Kidney (tissue), 14 donors: ENCODE data around the gene MYH4. TPM values are rescaled to one million over a fixed set of nuclear protein-coding genes. Genes with fewer than 3 reads are reported as not detected.

Source experiments
- DNase-seq, 5 donors: peaks; one replicate each; pipeline ENCODE4 v3.0.0-alpha.2; 2013 to 2020
- FAIRE-seq: peaks from 2 replicates; lab custom pipeline; 2012; peaks lifted over from hg19 to GRCh38; lab: Jason Lieb, UNC
- H3K27ac ChIP-seq, 2 donors: one replicate each; pipeline ENCODE4 v1.7.0; 2013; ENCODE audit warnings: low read depth in 2 of 2, low read length in 2 of 2, inconsistent platforms in 1 of 2
- H3K27me3 ChIP-seq: one replicate; pipeline ENCODE4 v1.7.1; 2013; ENCODE audit warnings: low read length, inconsistent platforms; ENCODE audit not compliant: control insufficient read depth, insufficient read depth
- H3K36me3 ChIP-seq, 3 donors: one replicate each; pipeline versions ENCODE4 v1.7.0 to v1.7.1; 2013; ENCODE audit warnings: low read length in 3 of 3, control low read depth in 1 of 3, inconsistent platforms in 1 of 3; ENCODE audit not compliant: insufficient read depth in 3 of 3, control insufficient read depth in 2 of 3
- H3K4me1 ChIP-seq, 3 donors: one replicate each; pipeline versions ENCODE4 v1.7.0 to v1.7.1; 2013; ENCODE audit warnings: low read length in 3 of 3, inconsistent platforms in 1 of 3, low read depth in 1 of 3; ENCODE audit not compliant: control insufficient read depth in 2 of 3, insufficient read depth in 2 of 3
- H3K4me3 ChIP-seq, 3 donors: one replicate each; pipeline versions ENCODE4 v1.7.0 to v1.8.1; 2013; ENCODE audit warnings: low read length in 3 of 3, control low read depth in 1 of 3, inconsistent platforms in 1 of 3
- H3K9ac ChIP-seq, 3 donors: one replicate each; pipeline versions ENCODE4 v1.7.0 to v1.7.1; 2013; ENCODE audit warnings: low read length in 3 of 3, control low read depth in 1 of 3, inconsistent platforms in 1 of 3
- H3K9me3 ChIP-seq, 3 donors: one replicate each; pipeline versions ENCODE4 v1.7.0 to v1.7.1; 2013; ENCODE audit warnings: low read length in 3 of 3, control low read depth in 1 of 3, inconsistent platforms in 1 of 3; ENCODE audit not compliant: control insufficient read depth in 2 of 3, insufficient read depth in 1 of 3
- intact Hi-C: fragments of 100-400 bp; cut with DNase I; formaldehyde crosslinking; loops from one replicate; pipeline ENCODE4 v1.11.1; 2022
- polyA plus RNA-seq: library from polyadenylated mRNA; stranded (reverse); fragments of 350-450 nt; fragmentation: Illumina TruSeq; extraction: RNeasy Lipid Tissue Mini Kit (QIAGEN cat#74804); gene quantifications from one replicate; pipeline ENCODE4 v1.2.3, GENCODE V29; 2014; ENCODE audit warnings: low read depth, low replicate concordance; ENCODE audit not compliant: insufficient read depth
- total RNA-seq: library from RNA; stranded (reverse); fragmentation: NEBNext Ultra II Directional; extraction: Animal tissue kit (Norgen Biotek cat#: 25700); gene quantifications from one replicate; pipeline ENCODE4 v1.2.1, GENCODE V29; 2021
- TF ChIP-seq, protein P1 (sequence below): IDR thresholded peaks from 3 replicates; pipeline ENCODE4 v1.5.1; 2012; ENCODE audit warnings: mild to moderate bottlenecking, moderate library complexity, borderline replicate concordance; ENCODE audit not compliant: insufficient read depth; ENCODE audit errors: extremely low read depth
- donor health status: control.
- donor health status: control.
- donor health status: control.
- donor health status: control.
- donor health status: control.
- donor health status: DM: yes; HTN: yes; CAD: no.
- donor health status: Normal renal cell carcinoma (clear cell type).

The MYH4 gene
- total and polyA plus RNA-seq, 2 donors from 2014 or later, result not detected

GRCh38 chr17:10458701-10459100 is 10.7 kb downstream of the MYH4 start:
- H3K36me3 ChIP-seq, result no peaks in the 10 kb centered on the region

DNA sequence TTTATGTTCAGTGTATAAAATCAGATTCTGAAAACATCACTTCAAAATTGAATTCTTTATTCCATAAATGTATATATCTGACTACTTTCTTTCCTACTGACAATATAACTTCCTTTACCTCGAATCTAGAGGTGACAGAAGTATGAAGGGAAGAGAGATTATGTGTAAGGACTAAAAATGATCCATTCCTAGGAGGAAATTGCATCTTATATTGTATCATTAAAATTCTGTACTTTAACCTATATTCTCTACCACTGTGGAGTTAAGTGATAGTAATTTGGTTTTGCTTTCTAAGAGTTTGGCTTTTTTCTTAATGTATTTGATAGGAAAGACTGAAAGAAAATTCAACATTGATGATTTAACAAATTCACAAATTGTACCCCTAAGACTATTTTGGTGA is 11.4 kb downstream of the MYH4 start:
- TF ChIP-seq, protein P1, sequence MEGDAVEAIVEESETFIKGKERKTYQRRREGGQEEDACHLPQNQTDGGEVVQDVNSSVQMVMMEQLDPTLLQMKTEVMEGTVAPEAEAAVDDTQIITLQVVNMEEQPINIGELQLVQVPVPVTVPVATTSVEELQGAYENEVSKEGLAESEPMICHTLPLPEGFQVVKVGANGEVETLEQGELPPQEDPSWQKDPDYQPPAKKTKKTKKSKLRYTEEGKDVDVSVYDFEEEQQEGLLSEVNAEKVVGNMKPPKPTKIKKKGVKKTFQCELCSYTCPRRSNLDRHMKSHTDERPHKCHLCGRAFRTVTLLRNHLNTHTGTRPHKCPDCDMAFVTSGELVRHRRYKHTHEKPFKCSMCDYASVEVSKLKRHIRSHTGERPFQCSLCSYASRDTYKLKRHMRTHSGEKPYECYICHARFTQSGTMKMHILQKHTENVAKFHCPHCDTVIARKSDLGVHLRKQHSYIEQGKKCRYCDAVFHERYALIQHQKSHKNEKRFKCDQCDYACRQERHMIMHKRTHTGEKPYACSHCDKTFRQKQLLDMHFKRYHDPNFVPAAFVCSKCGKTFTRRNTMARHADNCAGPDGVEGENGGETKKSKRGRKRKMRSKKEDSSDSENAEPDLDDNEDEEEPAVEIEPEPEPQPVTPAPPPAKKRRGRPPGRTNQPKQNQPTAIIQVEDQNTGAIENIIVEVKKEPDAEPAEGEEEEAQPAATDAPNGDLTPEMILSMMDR, result no peak
- FAIRE-seq, result no peak

More at GRCh38 chr17:10458701-10459100, 10.7 kb downstream of the MYH4 start:
- Histone ChIP-seq H3K9ac (no peak overlapping the region), H3K4me3 (no peak overlapping the region), H3K4me1 (no peaks in the 10 kb centered on the region), H3K9me3 (no peaks in the 10 kb centered on the region), H3K27me3 (no peaks in the 10 kb centered on the region), H3K27ac (no peak overlapping the region)
- DNase-seq (peak in 2 of 5 donors; percentile 66 to 76), FAIRE-seq (no peak)
- TF ChIP-seq, protein P1, result no peak
- intact Hi-C loops, result no loop called here

DNA sequence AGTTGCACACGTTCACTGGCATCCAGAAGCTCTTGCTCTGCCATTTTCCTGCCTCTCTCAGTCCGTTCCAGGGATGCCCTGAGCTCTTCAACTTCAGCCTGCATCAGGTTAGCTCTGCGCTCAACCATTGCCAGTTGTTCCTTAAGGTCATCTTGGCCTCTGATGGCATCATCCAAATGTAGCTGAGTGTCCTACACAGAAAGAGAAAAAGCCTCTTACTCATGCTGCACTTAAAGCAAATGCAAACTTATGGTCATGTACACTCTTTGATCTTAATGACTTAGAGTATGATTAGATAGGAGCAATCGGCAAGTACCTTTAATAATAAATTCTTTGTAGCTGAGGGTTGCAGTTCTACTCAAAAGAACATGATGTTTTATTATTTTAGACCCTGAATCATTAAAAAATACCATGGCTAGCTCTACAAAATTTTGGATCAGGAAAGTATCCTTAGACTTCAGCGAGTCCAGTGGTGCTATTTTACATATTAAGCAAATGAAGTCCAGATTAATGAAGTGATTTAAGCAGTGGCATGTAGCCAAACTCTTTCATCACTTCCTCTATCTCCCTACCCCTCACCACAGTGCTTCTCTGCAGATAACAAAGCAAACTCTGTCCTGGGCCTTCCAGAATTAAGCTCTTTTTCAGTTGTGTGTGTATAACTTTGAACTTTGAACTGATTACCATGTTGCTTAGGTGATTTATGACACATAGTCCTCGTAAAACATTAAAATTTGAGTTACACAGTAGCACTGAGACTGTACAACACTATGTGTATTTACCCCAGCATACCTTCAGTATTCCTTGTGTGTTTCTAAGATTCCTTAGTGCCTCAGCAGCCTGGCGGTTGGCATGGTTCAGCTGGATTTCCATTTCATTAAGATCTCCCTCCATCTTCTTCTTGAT is 22.1 kb downstream of the MYH4 start:
- DNase-seq (peak in 2 of 5 donors; percentile 10 to 13), FAIRE-seq (no peak)
- H3K4me3 ChIP-seq, result no peak overlapping the region
- intact Hi-C loops, result no loop called here
- H3K4me1 ChIP-seq, result no peaks in the 10 kb centered on the region
- H3K27ac ChIP-seq, result no peak overlapping the region
- H3K27me3 ChIP-seq, result no peaks in the 10 kb centered on the region
- H3K36me3 ChIP-seq, result no peaks in the 10 kb centered on the region
- H3K9ac ChIP-seq, result no peak overlapping the region
- no peaks in the 10 kb centered on the region for H3K9me3 ChIP-seq
- TF ChIP-seq, protein P1, result no peak

More for the DNA sequence above, 11.4 kb downstream of the MYH4 start:
- no peak overlapping the region for H3K9ac ChIP-seq
- H3K9me3 ChIP-seq, result no peaks in the 10 kb centered on the region
- no peaks in the 10 kb centered on the region for H3K27me3 ChIP-seq
- no peaks in the 10 kb centered on the region for H3K4me1 ChIP-seq
- intact Hi-C loops, result no loop called here
- H3K27ac ChIP-seq, result no peak overlapping the region
- no peak overlapping the region for H3K4me3 ChIP-seq
- H3K36me3 ChIP-seq, result no peaks in the 10 kb centered on the region
- DNase-seq, result no peak
